Measurements from ENCODE around the gene KLHL17. TPM values are rescaled to one million over a fixed set of nuclear protein-coding genes. Genes with fewer than 3 reads are reported as not detected.

The KLHL17 gene
- total RNA-seq, 1 donor from 2014 or later, result 19.6 TPM

DNA sequence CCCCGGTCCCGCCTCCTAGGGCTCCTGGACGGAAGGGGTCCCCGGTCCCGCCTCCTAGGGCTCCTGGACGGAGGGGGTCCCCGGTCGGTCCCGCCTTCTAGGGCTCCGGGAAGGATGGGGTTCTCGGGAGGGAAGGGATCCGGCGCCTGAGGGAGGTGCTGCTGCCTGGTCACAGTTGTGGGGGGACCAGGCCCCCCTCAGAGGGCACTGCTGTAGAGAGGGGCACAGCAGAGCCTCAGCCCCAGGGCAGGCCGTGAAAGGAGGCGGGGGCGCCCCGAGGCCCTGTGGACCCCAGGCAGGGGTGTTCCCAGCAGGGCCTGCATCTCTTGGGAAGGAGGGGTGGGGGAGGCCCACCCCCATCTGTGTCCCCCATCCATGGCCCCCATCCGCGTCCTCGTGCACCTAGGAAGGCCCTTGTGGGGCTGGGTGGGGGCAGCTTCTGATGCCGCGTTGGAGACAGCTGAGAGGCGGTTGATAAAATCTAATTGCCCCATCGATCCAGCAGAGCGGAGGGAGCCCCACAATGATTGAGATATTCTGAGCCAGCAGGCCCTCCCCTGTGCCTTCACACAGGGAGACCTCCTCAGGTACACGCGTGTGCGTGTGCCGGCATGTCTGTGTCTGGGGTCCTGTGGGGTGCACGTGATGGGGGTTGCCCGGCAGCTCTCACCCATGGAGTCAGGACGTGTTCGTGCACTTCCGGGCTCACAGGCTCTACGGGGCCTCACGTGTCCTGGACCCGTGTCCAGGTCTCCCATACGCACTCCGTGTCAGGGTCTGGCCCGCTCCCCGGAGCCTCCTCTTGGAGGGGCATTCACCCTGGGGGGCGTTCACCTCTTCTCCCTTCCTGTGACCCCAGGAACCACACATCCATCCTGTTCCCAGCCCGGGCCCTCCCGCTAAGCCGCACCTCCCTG is 23.8 kb upstream of the KLHL17 start:
- DNase-seq (ENCODE audit: extremely low spot score in 2 of 2), result no peak
- Histone ChIP-seq H3K9me3 (no peaks in the 10 kb centered on the region), H3K27me3 (no peaks in the 10 kb centered on the region), H3K27ac (no peak overlapping the region), H3K4me3 (no peak overlapping the region), H3K36me3 (no peaks in the 10 kb centered on the region), H3K4me1 (peaks cover 31% of the 10 kb centered on the region)
- TF ChIP-seq, protein P1, sequence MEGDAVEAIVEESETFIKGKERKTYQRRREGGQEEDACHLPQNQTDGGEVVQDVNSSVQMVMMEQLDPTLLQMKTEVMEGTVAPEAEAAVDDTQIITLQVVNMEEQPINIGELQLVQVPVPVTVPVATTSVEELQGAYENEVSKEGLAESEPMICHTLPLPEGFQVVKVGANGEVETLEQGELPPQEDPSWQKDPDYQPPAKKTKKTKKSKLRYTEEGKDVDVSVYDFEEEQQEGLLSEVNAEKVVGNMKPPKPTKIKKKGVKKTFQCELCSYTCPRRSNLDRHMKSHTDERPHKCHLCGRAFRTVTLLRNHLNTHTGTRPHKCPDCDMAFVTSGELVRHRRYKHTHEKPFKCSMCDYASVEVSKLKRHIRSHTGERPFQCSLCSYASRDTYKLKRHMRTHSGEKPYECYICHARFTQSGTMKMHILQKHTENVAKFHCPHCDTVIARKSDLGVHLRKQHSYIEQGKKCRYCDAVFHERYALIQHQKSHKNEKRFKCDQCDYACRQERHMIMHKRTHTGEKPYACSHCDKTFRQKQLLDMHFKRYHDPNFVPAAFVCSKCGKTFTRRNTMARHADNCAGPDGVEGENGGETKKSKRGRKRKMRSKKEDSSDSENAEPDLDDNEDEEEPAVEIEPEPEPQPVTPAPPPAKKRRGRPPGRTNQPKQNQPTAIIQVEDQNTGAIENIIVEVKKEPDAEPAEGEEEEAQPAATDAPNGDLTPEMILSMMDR (IDR thresholded peaks at IDR 0.05), result no peak
- TF ChIP-seq POLR2A (IDR thresholded peaks at IDR 0.05) (no peak), POLR2AphosphoS5 (IDR thresholded peaks at IDR 0.05; ENCODE audit: insufficient read depth in 1 of 2, low read depth in 1 of 2) (no peak)
- intact Hi-C loops (cut with DNase I), result no loop called here

DNA sequence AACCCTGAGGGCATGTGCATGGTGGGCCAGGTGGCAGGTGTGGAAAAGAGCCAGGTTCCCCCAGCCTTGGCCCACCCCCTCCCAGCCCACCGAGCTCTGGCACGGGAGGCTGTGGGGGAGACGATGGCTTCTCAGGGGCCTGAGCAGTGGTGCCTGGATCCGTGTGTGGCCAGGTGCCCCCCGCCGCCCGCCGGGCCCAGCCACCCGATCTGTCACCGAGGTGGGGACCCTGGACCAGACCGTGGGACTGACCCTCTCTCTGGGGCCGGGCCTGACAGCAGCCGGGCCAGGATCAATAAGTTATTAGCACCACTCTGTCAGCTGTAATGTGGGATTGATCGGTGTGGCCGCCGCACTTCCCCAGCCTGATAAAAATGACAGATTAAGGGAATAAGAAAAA is 22.9 kb upstream of the KLHL17 start:
- TF ChIP-seq POLR2AphosphoS5 (IDR thresholded peaks at IDR 0.05; ENCODE audit: insufficient read depth in 1 of 2, low read depth in 1 of 2) (no peak), POLR2A (IDR thresholded peaks at IDR 0.05) (no peak)
- TF ChIP-seq, protein P1 (IDR thresholded peaks at IDR 0.05), result no peak
- Histone ChIP-seq H3K4me1 (peaks cover 40% of the 10 kb centered on the region), H3K27me3 (peaks cover 6% of the 10 kb centered on the region), H3K4me3 (no peak overlapping the region), H3K36me3 (no peaks in the 10 kb centered on the region), H3K27ac (no peak overlapping the region), H3K9me3 (no peaks in the 10 kb centered on the region)
- DNase-seq (ENCODE audit: extremely low spot score in 2 of 2), result no peak
- intact Hi-C loops (cut with DNase I), result no loop called here

DNA sequence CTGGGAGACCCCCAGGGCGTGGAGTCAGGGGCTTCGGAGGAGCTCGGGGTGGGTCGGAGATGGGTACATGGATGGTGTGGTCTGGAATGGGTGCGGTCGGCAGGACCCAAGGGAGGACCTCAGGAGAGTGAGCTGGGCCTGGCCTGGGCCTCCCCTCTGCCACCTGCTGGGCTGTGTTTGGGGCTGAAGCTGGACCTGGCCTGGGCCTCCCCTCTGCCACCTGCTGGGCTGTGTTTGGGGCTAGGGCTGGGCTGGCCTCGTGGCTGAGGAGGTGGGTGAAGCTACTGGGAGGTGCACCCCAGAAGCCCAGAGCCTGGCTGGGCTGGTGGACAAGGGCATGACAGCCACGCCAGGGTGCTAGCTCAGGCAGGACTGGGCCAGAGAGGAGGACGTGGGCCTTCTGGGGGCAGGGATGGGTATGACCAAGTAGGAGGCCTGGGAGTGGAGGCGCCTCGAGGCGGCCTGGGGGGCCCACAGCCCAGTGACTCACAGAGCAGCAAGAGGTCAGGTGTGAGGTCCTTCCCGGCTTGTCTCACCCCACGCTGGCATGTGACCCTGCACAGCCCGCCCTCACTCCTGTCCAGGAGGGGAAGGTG is 22.2 kb upstream of the KLHL17 start:
- intact Hi-C loops (cut with DNase I), result no loop called here
- Histone ChIP-seq H3K9me3 (no peaks in the 10 kb centered on the region), H3K27me3 (peaks cover 6% of the 10 kb centered on the region), H3K36me3 (no peaks in the 10 kb centered on the region), H3K27ac (no peak overlapping the region), H3K4me1 (peaks cover 47% of the 10 kb centered on the region), H3K4me3 (no peak overlapping the region)
- DNase-seq (ENCODE audit: extremely low spot score in 2 of 2), result no peak
- TF ChIP-seq, protein P1 (IDR thresholded peaks at IDR 0.05), result peak in 1 of 3 experiments; percentile 14
- no peak for TF ChIP-seq POLR2AphosphoS5 (IDR thresholded peaks at IDR 0.05; ENCODE audit: insufficient read depth in 1 of 2, low read depth in 1 of 2)

DNA sequence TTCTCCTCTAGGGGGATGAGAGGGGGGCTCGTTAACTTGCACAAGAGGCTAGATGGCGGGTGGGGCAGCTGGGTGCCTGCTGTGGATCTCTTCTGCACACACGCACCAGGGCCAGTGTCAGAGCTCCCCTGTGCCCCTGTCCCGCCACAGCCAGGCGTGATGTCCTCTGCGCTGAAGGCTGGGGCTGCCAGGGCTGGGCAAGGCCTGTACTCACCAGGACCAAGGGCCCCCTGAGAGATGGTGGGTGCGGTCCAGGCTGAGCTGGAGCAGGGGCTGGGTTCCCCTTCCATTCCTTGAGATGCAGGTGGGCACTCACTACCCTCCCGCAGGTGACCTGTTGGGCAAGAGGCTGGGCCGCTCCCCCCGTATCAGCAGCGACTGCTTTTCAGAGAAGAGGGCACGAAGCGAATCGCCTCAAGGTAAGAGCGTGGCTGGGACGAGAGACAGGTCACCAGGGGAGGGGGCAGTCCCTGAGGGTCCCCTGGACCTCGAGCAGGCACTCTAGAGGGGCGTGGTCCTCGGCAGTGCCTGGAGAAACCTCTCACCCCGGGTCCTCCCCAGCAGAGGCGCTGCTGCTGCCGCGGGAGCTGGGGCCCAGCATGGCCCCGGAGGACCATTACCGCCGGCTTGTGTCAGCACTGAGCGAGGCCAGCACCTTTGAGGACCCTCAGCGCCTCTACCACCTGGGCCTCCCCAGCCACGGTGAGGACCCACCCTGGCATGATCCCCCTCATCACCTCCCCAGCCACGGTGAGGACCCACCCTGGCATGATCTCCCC is 21.5 kb upstream of the KLHL17 start:
- no peak for DNase-seq (ENCODE audit: extremely low spot score in 2 of 2)
- H3K27ac ChIP-seq, result no peak overlapping the region
- H3K27me3 ChIP-seq, result peaks cover 6% of the 10 kb centered on the region
- TF ChIP-seq POLR2AphosphoS5 (IDR thresholded peaks at IDR 0.05; ENCODE audit: insufficient read depth in 1 of 2, low read depth in 1 of 2) (no peak), POLR2A (IDR thresholded peaks at IDR 0.05) (no peak)
- TF ChIP-seq, protein P1 (IDR thresholded peaks at IDR 0.05), result no peak
- H3K9me3 ChIP-seq, result no peaks in the 10 kb centered on the region
- H3K36me3 ChIP-seq, result no peaks in the 10 kb centered on the region
- intact Hi-C loops (cut with DNase I), result no loop called here
- no peak overlapping the region for H3K4me3 ChIP-seq
- H3K4me1 ChIP-seq, result peaks cover 53% of the 10 kb centered on the region

Data from vagina (tissue), 2 donors.